Neural cell (in vitro differentiated cells): Measurements from ENCODE around the gene USP46. TPM values are rescaled to one million over a fixed set of nuclear protein-coding genes. Genes with fewer than 3 reads are reported as not detected.

Source experiments
- H2AFZ ChIP-seq: fragments of 200-600, 300-800 bp; sonication (generic), shearing (Covaris generic); 2 replicates; pipeline ENCODE4 v1.6.0; 2014; ENCODE audit warnings: low read depth, mild to moderate bottlenecking, antibody characterized with exemption, low read length, moderate library complexity
- H3F3A ChIP-seq: fragments of 200-600 bp; shearing (Covaris generic); 2 replicates; pipeline ENCODE4 v1.6.1; 2016; ENCODE audit warnings: mild to moderate bottlenecking, moderate library complexity, mixed read lengths, antibody characterized with exemption, low read length; ENCODE audit not compliant: insufficient read depth, poor library complexity, severe bottlenecking
- H3K27ac ChIP-seq: fragments of 200-600, 300-800 bp; sonication (generic), shearing (Covaris generic); 2 replicates; pipeline ENCODE4 v1.5.1; 2014; ENCODE audit warnings: mild to moderate bottlenecking, low read length, moderate library complexity
- H3K27me3 ChIP-seq: fragments of 300-800, 200-600 bp; sonication (generic), shearing (Covaris generic); 2 replicates; pipeline ENCODE4 v1.6.0; 2014; ENCODE audit warnings: mild to moderate bottlenecking, low read depth, low read length, moderate library complexity; ENCODE audit not compliant: insufficient read depth
- H3K36me3 ChIP-seq: fragments of 300-800, 200-600 bp; sonication (generic), shearing (Covaris generic); 2 replicates; pipeline ENCODE4 v1.5.1; 2014; ENCODE audit warnings: mild to moderate bottlenecking, antibody characterized with exemption, low read length, moderate library complexity; ENCODE audit not compliant: insufficient read depth
- H3K4me2 ChIP-seq: fragments of 300-800, 200-600 bp; sonication (generic), shearing (Covaris generic); 2 replicates; pipeline ENCODE4 v1.6.0; 2014; ENCODE audit warnings: mild to moderate bottlenecking, low read length
- H3K4me3 ChIP-seq: fragments of 300-800, 200-600 bp; sonication (generic), shearing (Covaris generic); 2 replicates; pipeline ENCODE4 v1.5.1; 2014; ENCODE audit warnings: mild to moderate bottlenecking, low read length, moderate library complexity
- H3K79me2 ChIP-seq: fragments of 200-600 bp; shearing (Covaris generic); replicated peaks from 2 replicates; pipeline ENCODE4 v1.6.0; 2014; ENCODE audit warnings: mild to moderate bottlenecking, low read length, moderate library complexity; ENCODE audit not compliant: insufficient read depth
- H3K9ac ChIP-seq: fragments of 300-800, 200-600 bp; sonication (generic), shearing (Covaris generic); 2 replicates; pipeline ENCODE4 v1.6.1; 2016; ENCODE audit warnings: mild to moderate bottlenecking, low read length, mixed read lengths
- H3K9me2 ChIP-seq: fragments of 200-600 bp; shearing (Covaris generic); 2 replicates; pipeline ENCODE4 v1.6.1; 2016; ENCODE audit warnings: mild to moderate bottlenecking, low read length, mixed read lengths; ENCODE audit not compliant: insufficient read depth
- H3K9me3 ChIP-seq: fragments of 200-600, 300-800 bp; sonication (generic), shearing (Covaris generic); 2 replicates; pipeline ENCODE4 v1.6.1; 2016; ENCODE audit warnings: mild to moderate bottlenecking, mixed run types, low read length, moderate library complexity, mixed read lengths
- H4K20me1 ChIP-seq: fragments of 200-600 bp; shearing (Covaris generic); 2 replicates; pipeline ENCODE4 v1.6.1; 2016; ENCODE audit warnings: mild to moderate bottlenecking, mixed run types; ENCODE audit not compliant: insufficient read depth
- CTCF ChIP-seq: fragments of 450-650 bp; IDR thresholded peaks from 2 replicates; pipeline ENCODE4 v1.5.1; 2014; ENCODE audit warnings: antibody characterized with exemption, mild to moderate bottlenecking, moderate library complexity; ENCODE audit not compliant: poor library complexity, severe bottlenecking
- EP300 ChIP-seq: fragments of 450-650 bp; conservative IDR thresholded peaks from 2 replicates; pipeline ENCODE4 v1.6.1; 2014; ENCODE audit warnings: antibody characterized with exemption, mild to moderate bottlenecking, moderate library complexity; ENCODE audit not compliant: poor library complexity, severe bottlenecking
- EZH2 ChIP-seq: fragments of 200-600, 300-800 bp; shearing (Covaris generic), sonication (generic); IDR thresholded peaks from 2 replicates; pipeline ENCODE4 v1.6.1; 2014; ENCODE audit warnings: antibody characterized with exemption, low read length, borderline replicate concordance, mild to moderate bottlenecking; ENCODE audit not compliant: insufficient read depth, poor library complexity, severe bottlenecking
- MXI1 ChIP-seq: fragments of 450-650 bp; conservative IDR thresholded peaks from 2 replicates; pipeline ENCODE4 v1.6.1; 2014; ENCODE audit warnings: antibody characterized with exemption, mild to moderate bottlenecking; ENCODE audit not compliant: poor library complexity, severe bottlenecking
- POLR2AphosphoS5 ChIP-seq: IDR thresholded peaks from 2 replicates; pipeline ENCODE4 v1.6.1; 2012
- RAD21 ChIP-seq: fragments of 450-650 bp; conservative IDR thresholded peaks from 2 replicates; pipeline ENCODE4 v1.6.1; 2014; ENCODE audit warnings: antibody characterized with exemption, mild to moderate bottlenecking, moderate library complexity
- REST ChIP-seq: IDR thresholded peaks from 2 replicates; pipeline ENCODE4 v1.6.1; 2012; ENCODE audit warnings: borderline replicate concordance
- SMC3 ChIP-seq: fragments of 450-650 bp; conservative IDR thresholded peaks from 2 replicates; pipeline ENCODE4 v1.6.1; 2014; ENCODE audit warnings: antibody characterized with exemption, mild to moderate bottlenecking, moderate library complexity; ENCODE audit not compliant: poor library complexity
- TAF1 ChIP-seq: IDR thresholded peaks from 2 replicates; pipeline ENCODE4 v1.6.1; 2012; ENCODE audit warnings: low read depth
- polyA plus RNA-seq: library from polyadenylated mRNA; depleted of rRNA; stranded (reverse); fragments of >200 nt; gene quantifications from 2 replicates; pipeline ENCODE4 v1.2.3, GENCODE V29; 2014

The USP46 gene
- polyA plus RNA-seq, 1 donor from 2014 or later: 14.1 TPM

GRCh38 chr4:52670739-52671138 lies 11.6 kb upstream of the USP46 start:
- no peaks in the 10 kb centered on the region for H3K79me2 ChIP-seq

GRCh38 chr4:52670121-52670520 lies 11.0 kb upstream of the USP46 start:
- Histone ChIP-seq H3K9me2 (no peaks in the 10 kb centered on the region), H3K27me3 (no peaks in the 10 kb centered on the region), H3F3A (no peaks in the 10 kb centered on the region), H3K9me3 (no peaks in the 10 kb centered on the region), H3K4me2 (no peak overlapping the region), H3K4me3 (no peak overlapping the region), H3K9ac (no peak overlapping the region), H3K27ac (no peak overlapping the region), H3K36me3 (no peaks in the 10 kb centered on the region), H3K79me2 (no peaks in the 10 kb centered on the region), H2AFZ (no peak overlapping the region), H4K20me1 (no peaks in the 10 kb centered on the region)
- TF ChIP-seq MXI1 (no peak), REST (no peak), CTCF (no peak), RAD21 (no peak), POLR2AphosphoS5 (no peak), SMC3 (no peak)

More at GRCh38 chr4:52670739-52671138, 11.6 kb upstream of the USP46 start:
- Histone ChIP-seq H3K27me3 (no peaks in the 10 kb centered on the region), H4K20me1 (no peaks in the 10 kb centered on the region), H3K4me2 (no peak overlapping the region), H2AFZ (no peak overlapping the region), H3K36me3 (no peaks in the 10 kb centered on the region), H3K4me3 (no peak overlapping the region), H3K9ac (no peak overlapping the region), H3K9me2 (no peaks in the 10 kb centered on the region), H3K9me3 (no peaks in the 10 kb centered on the region), H3F3A (no peaks in the 10 kb centered on the region), H3K27ac (no peak overlapping the region)
- TF ChIP-seq POLR2AphosphoS5 (no peak), REST (no peak), SMC3 (no peak), RAD21 (no peak), TAF1 (no peak), MXI1 (no peak), EZH2 (no peak), CTCF (no peak), EP300 (no peak)
